D341Med (cell line): ENCODE measurements around the gene YIPF3.
"Not testable (repeated sequence)": the region's sequence is repeated elsewhere in the genome, so short reads cannot be mapped to it uniquely, and the experiment has no call there.

Experiments used
- DNase-seq: peaks from one replicate; pipeline ENCODE4 v3.0.0; 2012; ENCODE audit warnings: low spot score

YIPF3 gene

DNA sequence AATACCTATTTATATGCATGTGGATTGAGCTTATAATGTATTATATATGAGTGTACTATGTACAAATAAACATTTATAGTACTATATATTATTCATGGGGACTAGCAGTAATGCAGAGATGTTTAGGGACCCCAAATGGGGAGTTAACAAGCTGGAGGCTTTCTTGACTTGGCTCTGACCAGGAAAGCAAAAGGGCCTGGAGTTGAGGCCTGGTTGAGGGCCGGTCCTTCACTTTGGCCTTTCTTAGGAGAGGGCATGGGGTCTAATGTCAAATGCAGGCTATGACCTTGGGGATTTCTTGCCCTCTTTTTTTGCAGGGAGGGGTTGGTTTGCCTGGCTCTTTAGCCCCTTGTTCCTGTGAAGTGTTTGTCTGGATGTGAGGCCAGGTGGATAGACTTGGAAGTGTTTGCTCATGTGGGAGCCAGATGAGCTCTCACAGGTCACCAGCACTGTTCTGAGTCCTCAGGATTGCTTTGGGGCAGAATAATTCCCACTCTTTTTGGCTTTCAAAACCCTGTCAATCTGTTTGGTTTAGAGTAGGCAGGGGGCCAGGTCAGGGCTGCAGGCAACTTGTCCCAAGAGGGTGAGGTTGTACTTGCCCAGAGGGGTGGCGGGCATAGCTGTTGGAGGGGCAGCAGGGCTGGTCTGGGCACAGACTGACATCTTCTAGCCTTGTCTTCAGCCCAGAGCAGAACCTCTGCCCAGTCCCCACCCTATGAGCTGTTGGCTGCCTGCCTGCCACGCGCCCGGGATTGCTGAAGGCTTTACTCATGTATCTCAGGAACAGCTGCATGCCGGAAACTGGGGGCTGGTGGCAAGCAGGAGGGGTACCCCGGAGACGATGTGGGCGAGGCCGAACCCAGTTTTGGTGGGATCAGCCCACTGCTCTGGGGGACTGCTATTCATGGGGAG, 24.7 kb downstream of the YIPF3 start:
- DNase-seq, result no peak

DNA sequence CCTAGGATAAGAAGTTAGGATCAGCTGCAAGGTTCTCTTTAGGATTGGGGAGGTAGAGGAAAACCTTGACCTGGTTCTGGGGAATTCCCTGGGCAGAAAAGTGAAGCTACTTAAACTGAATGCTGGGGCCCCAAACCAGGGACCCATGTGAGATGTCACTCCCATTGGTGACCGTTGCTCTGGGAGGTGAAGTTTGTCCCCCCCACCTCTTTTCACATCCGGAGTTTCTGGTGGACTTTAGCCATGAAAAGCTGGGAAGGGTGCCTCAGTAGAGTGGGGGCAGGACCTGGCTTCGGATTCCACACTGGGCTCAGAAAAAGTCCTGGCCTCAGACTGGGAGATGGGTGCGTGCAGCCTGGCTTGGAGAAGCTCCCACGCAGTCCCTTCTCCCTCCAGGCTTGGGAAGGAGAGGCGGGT, 26.2 kb downstream of the YIPF3 start:
- no peak for DNase-seq

DNA sequence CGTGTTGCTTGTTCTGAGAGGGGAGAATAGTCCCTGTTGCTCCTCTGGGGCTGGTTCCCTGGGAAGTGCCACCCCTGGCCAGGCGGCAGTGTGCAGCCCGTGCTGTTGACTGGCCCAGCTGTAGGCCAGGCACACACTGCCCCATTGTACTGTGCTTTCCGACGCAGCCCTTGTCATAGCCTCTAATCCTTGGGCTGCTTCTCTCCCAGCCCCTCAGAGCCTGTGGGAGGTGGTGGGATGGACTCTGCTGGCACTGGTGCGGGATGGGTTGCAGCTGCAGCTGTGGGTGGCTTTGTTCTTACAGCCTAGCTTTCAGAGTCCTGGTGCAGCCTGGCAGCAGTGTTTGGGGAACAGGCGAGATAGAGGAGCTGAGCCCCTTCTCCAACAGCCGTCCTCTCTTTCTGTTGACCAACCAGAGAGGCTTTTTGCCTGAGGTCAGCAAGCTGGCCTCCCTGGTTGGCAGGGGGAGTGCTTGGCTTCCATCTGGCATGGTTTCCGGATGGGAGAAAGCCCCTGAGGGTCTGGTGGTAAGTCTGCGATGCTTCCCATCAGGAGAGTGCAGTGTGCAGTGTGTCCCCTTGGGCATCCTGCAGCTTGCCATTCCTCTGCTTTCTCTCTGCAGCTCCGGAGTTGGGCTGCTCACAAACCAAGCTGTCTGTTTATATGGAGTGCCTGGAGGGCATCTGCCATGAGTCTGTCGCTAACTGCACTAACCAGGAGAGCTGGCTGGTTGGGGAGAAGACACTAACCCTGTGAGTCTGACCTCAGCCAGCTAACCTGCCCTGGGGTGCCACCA, 27.3 kb downstream of the YIPF3 start:
- DNase-seq, result no peak

DNA sequence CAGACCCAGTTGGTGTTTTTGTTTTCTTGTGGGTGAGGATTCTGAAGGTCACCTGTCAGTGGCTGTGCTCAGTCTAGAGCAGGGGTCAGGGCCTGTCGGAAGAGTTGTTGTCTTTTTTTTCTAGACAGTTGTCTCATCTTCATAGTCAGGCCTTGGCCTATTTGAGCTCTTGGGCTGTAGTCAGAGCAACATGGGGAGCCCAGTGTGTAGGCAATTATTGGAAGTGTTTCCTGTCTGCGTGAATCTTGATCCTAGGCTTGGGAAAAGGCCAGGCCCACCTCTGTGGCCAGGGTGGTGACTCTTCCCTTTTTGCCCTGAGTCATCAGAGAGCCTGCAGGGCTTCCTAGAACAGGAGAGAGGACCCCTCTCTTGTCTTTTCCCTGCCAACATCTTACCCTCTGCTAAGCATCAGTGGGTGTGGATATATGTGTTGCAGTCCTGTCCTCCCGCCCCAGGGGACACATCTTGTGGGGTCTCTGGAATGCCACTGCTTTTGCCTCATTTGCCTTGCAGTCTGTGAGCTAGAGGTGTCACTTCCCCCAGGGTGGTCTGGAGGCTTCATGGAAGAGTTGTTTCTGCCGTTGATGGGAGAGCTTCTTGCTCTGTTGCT, 28.0 kb downstream of the YIPF3 start:
- DNase-seq, result no peak

DNA sequence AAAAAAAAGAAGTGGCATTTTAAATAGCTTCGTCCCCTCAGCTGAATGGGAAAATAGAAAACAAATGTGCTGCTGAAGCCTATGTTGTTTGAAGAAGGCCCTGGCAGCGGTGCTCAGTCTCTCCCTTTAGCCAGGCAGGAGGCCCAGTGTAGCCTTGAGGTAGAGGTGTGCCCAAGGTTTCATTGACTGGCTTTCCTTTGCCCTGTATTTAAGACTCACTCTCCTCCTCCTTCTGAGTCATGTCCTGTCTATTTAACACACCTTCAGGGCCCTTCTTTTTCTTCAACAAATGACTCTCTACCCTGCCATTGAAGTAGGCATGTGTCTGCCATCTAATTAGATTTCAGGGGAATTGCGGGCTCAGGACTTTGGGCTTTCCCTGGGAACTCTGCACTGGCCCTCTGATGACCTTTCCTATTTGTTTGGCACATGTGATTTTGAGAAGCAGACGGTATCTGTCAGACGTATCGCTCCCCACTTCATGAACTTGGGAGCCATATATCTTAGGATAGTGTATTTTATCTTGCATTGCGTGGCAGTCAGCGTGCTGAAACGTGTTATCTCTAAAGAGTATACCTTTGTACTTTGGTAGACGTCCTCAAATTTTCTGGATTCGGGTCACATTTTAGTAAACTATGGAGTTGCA, 35.0 kb downstream of the YIPF3 start:
- no peak for DNase-seq

DNA sequence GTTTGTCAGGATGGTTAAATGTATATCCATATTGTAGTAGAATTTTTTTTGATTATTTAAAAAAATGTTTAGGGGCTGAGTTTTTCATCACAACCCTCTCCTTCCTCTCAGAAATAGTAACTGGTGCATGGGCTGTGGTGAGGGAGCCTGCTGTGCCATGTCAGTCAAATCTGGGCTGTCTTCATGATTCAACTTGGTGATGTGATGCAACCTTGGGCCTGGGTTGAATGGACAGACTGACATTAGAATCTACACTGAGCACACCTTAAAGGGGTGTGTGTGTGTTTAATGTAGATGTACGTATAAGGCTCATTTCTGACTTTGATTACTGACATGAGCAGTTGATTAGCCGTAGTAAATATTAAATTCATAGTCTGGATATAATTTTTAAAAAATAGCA, 35.7 kb downstream of the YIPF3 start:
- DNase-seq, result no peak

DNA sequence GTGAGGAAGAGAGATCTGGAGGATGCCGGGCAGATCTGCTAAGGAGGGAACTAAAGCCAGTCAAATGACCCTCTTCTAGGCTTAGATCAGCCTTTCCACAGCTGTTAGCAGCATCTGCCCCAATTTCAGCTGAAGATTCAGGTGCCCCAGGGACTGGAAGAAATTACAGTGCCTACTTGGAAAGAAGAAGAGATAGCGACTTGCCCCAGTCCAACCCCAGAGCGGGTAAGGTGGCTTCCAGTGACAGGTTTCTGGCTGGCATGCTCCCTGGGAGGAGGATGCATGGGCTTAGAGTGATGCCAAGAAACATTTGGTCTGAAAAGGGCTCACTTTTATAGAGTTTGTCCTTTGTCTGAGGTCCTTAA, 38.7 kb downstream of the YIPF3 start:
- no peak for DNase-seq

DNA sequence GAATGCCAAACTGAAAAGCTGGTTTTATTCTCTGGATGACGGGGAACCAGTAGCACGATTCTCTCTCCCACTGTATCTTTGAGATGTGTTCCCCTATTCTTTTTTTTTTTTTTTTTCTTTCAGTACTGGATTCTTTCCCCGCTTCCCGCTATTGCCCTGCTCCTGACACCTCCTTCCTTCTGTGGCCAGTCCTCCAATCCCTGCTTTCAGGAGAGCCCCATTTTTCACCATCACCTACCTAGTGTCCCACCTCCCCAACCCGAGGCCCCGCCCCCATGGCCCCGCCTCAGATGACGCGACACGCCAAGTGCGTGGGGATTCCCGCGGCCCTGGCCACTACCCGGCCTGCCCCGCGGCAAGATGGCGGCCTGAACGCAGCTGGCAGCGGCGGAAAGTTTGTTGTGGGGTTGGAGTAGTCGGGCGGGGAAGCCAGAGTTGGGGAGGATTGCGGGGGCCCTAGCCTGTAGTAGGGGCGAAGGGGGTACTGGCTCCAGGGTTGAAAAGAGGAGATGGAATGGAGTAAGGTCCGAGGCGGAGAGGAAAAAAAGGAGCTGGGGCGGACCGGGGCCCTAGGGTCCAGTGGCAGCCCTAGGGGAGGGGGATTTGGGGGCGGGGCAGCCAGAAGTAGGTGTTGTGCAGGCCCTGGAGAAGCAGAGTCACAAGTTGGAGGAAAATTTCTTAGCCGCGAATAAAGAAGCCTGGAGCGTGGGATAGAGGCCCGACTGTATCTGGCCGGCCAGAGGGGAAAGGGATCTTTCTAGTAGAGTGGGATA, 39.3 kb downstream of the YIPF3 start, which contains the start of gene TJAP1:
TJAP1 (plus strand) TSS at position 336 of the 773 bp plus-strand sequence. CDS start 21,432 bp downstream, outside the sequence.
- DNase-seq, result peak; percentile 98

DNA sequence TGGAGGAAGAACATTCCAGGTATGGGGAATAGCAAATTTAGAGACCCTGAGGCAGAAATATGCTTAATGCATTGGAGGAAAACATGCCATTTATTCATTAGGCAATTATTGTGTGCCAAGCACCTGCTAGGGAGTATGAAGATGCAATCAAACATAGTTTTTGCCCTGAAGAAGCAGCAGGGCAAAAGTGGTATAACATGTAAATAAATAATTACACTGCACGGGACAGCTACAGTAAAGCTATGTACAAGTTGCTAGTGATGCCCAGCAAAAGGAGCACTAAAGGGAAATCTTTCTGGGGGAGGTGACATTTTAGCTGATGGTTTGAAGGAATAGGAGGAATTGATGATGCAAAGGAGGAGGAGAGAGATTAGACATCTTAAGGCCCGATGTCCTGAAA, 40.0 kb downstream of the YIPF3 start:
- DNase-seq, result no peak

DNA sequence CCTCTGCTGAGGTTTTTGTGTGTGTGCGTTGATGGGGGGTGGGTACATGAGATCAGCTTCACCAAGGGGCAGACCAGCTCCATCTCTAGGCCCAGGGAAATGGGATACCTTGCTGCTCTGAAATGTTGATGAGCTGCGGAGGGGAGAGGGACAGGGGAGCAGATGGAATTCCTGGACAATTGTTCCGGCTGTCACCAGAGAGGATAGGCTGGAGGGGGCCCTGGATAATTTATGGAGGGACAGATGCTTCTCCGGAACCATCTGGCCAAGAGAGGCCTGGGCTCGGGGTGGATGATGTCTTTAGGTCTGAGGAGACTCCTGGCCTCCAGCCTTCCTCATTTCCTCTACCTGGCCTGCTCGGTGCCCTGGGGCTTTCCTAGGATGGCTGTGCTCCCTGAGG, 41.2 kb downstream of the YIPF3 start:
- no peak for DNase-seq

DNA sequence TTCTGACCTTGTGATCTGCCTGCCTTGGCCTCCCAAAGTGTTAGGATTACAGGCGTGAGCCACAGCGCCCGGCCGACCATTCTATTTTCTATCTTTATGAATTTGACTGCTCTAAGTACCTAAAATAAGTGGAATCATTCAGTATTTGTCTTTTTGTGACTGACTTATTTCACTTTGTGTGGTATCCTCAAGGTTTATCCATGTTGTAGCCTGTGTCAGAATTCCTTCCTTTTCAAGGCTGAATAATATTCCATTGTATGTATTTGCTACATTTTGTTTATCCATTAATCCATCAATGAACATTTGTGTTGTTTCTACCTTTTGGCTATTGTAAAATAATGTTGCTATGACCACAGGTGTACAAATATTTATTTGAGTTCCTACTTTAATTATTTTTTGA, 44.2 kb downstream of the YIPF3 start:
- DNase-seq, result no peak

DNA sequence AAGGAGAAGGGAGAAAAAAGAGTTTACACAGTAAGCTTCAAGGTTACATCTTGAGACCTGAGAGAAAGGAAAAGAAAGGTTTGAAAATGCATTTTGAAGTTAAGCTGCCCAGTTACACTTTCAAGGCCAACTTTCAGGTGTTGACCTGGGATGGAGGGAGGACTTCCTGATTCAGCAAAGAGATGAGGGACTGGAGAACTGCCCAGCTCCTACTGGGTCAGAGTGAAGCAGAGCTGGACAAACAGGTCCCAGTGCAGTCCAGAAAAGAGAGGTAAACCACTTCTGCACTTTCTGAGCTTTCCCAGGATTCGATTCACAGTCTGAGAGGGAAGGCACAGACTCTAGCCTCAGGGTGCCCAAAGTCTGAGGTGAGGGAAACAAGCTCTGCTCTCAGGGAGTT, 45.3 kb downstream of the YIPF3 start:
- no peak for DNase-seq

DNA sequence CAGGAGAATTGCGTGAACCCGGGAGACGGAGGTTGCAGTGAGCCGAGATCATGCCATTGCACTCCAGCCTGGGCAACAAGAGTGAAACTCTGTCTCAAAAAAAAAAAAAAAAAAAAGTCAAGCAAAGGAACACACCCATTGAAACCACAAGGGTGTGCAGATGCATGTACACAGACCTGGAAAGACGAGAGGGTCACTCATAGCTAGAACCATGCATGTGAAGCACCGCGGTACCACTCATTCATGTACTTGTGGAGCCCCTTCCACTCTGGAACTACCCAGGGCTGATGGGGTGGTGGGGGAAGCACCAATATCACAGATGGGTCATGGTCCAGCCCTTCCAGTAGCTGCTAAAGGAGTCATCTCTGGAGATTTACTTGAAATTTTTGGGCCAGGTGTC, 46.8 kb downstream of the YIPF3 start:
- DNase-seq, result no peak

DNA sequence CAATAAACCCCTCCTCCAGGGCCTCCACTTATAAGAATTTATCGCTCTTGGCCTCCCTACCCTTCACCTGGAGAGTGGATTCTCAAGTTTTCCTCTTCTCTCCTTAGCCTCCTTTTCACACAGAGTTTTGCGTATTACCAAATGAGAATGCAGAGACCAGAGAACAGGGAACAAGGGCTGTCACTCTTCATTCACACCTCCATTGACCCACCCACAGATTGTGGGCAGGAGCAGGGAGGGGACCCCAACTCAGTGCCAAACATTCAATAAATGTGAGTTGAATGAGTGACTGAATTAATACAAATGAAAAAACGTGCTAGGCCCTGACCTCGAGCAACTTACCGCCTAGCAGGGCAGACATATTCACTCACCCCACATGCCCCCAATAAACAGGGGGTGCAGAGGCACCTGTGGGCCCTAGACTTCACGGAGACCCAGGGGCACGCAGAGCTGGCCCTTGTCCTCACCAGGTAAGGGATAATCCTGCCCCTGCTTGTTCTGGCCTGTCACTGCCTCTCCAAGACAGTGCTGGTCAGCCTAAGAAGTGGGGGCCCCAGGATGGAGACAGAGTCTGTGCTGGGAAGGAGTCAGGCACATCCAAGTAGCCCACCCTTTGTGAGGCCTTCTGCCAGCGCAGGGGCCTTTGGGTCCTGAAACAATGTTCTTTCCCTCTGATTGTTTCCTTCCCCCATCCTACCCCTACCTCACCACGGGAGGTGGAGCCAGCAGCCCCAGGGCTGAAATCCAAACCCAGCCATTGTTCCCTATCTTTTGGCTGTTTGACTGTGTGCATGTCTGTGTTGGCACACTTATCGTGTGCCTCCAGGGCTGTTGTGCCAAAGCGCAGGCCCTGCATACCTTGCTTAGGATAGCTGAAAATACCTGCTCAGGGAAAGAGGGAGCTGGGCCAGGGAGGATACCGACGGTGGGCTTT, 47.7 kb downstream of the YIPF3 start:
- DNase-seq, result no peak

DNA sequence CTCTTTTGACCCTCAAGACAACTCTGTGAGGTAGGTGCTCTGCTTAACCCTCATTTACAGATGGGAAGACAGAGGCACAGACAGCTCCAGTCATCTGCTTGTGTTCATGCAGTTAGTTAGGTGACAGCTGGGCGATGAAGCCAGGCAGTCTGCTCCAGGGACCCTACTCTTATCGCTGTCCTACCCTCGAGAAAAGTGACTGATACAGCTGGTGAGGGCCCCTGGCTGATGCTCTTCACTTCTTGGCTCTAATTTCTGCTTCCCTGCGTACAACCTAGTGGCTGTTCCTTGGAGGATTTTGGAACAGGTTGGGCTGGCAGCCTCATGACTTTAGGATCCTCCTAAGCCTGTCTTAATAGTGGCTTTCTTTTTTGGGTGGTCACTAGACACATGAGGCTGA, 48.5 kb downstream of the YIPF3 start:
- DNase-seq, result no peak

DNA sequence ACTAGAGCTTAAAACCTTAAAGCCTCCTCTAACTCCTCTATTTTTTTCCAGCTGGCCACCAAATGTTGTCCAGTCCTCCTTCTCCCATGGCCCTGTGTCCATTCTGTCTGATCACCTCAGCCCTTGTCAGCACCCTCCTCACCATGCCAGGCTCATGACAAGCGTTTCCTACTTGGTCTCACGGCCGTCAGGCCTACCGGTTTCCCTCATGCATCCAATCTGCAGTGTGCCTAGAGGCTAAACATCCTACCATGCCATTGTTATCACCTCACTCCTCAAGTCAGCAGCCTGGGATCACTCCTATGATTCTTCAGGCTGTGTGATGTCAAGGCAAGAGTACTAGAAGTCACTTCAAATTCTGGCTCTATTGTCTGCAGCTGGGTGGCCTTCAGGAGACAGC, 49.0 kb downstream of the YIPF3 start:
- DNase-seq, result no peak

DNA sequence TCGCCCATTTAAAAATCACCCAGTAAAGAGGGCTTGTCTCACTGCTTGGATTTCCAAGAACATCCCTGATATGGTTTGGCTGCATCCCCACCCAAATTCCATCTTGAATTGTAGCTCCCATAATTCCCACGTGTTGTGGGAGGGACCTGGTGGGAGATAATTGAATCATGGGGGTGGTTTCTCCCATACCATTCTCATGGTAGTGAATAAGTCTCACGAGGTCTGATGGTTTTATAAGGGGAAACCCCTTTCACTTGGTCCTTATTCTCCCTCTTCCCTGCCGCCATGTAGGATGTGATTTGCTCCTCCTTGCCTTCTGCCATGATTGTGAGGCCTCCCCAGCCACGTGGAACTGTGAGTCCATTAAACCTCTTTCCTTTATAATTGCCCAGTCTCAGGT, 49.5 kb downstream of the YIPF3 start:
- not testable (repeated sequence) for DNase-seq

DNA sequence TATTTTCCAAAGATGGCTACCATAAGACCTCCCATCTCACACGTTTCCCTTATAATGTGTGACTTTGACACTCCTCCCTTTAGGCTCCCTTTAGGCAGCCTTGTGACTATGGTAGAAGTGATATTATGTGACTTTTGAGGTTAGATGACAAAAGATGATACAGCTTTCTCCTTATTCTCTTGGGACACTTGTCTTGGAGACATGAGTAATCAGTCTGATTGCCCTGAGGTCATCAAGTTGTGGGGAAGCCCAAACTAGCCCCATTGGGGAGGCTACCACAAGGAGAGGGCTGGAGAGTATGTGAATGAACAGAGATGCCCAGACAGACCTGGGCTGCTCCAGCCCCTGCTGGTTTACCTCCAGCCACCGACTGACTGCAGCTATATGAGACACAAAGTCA, 50.8 kb downstream of the YIPF3 start:
- DNase-seq, result no peak

DNA sequence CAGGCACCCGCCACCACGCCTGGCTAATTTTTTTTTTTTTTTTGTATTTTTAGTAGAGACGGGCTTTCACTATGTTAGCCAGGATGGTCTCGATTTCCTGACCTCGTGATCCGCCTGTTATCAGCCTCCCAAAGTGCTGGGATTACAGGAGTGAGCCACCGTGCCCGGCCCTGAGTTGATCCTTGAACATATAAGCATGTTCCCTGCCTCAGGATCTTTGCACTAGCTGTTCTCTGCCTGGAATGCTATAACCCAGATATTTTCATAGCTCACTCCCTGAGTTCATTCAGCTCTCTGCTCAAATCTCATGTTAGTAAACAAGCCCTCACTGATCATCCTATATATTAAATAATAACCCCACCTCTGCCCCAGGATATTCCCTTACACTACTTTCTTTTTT, 52.4 kb downstream of the YIPF3 start:
- DNase-seq, result no peak

DNA sequence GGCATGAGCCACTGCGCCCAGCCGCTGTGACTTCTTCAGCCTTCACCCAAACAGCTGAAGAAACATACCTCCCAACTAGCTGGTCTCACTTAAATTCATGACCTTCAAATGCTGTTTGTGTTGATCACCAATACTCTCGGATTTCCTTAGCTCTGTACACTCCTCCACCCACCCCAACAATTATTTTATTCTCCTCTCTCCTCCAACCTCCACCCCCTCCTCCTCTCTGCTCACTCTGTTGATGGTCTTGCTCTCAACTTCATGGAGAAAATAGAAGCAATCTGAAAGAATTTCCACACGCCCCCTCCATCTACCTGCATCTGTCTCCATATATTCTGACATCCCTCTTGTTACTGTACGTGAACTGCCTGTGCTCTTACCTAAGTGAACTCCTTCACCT, 54.8 kb downstream of the YIPF3 start:
- DNase-seq, result no peak
